ENCODE results near the gene GSK3B. TPM values are rescaled to one million over a fixed set of nuclear protein-coding genes. Genes with fewer than 3 reads are reported as not detected.
"Not testable (repeated sequence)": the region's sequence is repeated elsewhere in the genome, so short reads cannot be mapped to it uniquely, and the experiment has no call there.

GSK3B gene
- total RNA-seq, 6 experiments from 2014 or later: 14.4 to 19.4 (median 18.4) TPM

DNA sequence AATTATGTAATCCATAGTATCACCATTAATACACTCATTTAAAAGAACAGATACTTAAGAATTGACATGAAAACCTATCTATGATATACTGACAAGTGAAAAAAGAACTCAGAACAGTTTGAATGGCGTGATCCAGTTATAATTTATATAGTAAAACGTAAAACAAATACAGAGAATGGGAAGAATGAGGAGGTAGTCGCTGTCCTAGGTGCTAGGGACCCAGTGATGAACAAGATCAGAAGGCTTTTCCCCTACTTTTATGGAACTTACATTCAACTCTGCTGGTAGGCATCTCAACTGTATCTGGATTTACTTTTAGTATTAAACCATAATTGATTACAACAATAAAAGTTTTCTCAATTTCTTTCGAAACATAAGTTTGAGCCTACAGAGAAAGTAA lies 31.8 kb downstream of the GSK3B start:
- TF ChIP-seq POLR2A (IDR thresholded peaks at IDR 0.05) (no peak), CTCF (IDR thresholded peaks at IDR 0.05) (no peak)
- ATAC-seq: no peak
- no peaks in the 10 kb centered on the region for H3K36me3 ChIP-seq
- no peak overlapping the region for H3K4me3 ChIP-seq
- H3K27ac ChIP-seq: no peak overlapping the region
- peaks cover 0 to 14% (median 0%) of the 10 kb centered on the region in 4 donors for H3K4me1 ChIP-seq
- peaks cover 0 to 2% (median 0%) of the 10 kb centered on the region in 4 donors for H3K9me3 ChIP-seq
- intact Hi-C loops (cut with DNase I): no loop called here
- WGBS (ENCODE audit: insufficient coverage, low coverage, low lambda C conversion rate, missing lambda C conversion rate): 86% methylated on average over 4 of the region's 4 CpGs
- H3K27me3 ChIP-seq: no peaks in the 10 kb centered on the region
- DNase-seq: no peak

- Histone ChIP-seq H3K27ac (no peak overlapping the region), H3K36me3 (no peaks in the 10 kb centered on the region), H3K4me3 (no peak overlapping the region), H3K4me1 (peaks cover 0 to 14% (median 0%) of the 10 kb centered on the region in 4 donors), H3K27me3 (no peaks in the 10 kb centered on the region), H3K9me3 (no peaks in the 10 kb centered on the region)
- DNase-seq (no peak), ATAC-seq (no peak)
- WGBS (ENCODE audit: insufficient coverage, low coverage, low lambda C conversion rate, missing lambda C conversion rate): 70% methylated on average over 3 of the region's 3 CpGs
- TF ChIP-seq CTCF (IDR thresholded peaks at IDR 0.05) (no peak), POLR2A (IDR thresholded peaks at IDR 0.05) (no peak)
- intact Hi-C loops (cut with DNase I): no loop called here
These were observed 35.0 kb downstream of the GSK3B start for GRCh38 chr3:120059081-120059864.

GRCh38 chr3:120057626-120058025 lies 36.6 kb downstream of the GSK3B start:
- ATAC-seq: no peak
- H3K27me3 ChIP-seq: no peaks in the 10 kb centered on the region
- TF ChIP-seq CTCF (IDR thresholded peaks at IDR 0.05) (no peak), POLR2A (IDR thresholded peaks at IDR 0.05) (no peak)
- H3K4me3 ChIP-seq: no peak overlapping the region
- no peaks in the 10 kb centered on the region for H3K36me3 ChIP-seq
- H3K27ac ChIP-seq: no peak overlapping the region
- no peak for DNase-seq
- intact Hi-C loops (cut with DNase I): no loop called here
- peaks cover 0 to 16% (median 0%) of the 10 kb centered on the region in 4 donors for H3K4me1 ChIP-seq
- WGBS (ENCODE audit: insufficient coverage, low coverage, low lambda C conversion rate, missing lambda C conversion rate): 90% methylated on average over 1 of the region's 1 CpG
- H3K9me3 ChIP-seq: no peaks in the 10 kb centered on the region

DNA sequence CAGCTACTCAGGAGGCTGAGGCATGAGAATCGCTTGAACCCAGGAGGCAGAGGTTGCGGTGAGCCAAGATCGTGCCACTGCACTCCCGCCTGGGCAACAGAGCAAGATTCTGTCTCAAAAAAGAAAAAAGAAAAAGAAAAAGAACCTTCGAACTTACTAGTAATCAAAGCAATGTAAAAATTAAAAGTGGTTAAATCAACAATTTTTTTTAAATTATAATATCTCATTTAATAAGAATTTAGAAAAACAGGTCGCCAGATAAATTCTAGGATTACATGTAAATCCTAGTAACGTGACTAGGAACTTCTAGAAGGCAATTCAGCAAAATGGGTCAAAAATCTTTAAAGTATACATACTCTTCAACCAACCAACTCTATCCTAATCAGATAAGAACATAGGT lies 37.2 kb downstream of the GSK3B start:
- WGBS (ENCODE audit: insufficient coverage, low coverage, low lambda C conversion rate, missing lambda C conversion rate): 78% methylated on average over 4 of the region's 7 CpGs
- no peaks in the 10 kb centered on the region for H3K9me3 ChIP-seq
- H3K27ac ChIP-seq: no peak overlapping the region
- H3K4me1 ChIP-seq: peaks cover 0 to 18% (median 0%) of the 10 kb centered on the region in 4 donors
- intact Hi-C loops (cut with DNase I): no loop called here
- DNase-seq (no peak), ATAC-seq (no peak)
- TF ChIP-seq CTCF (IDR thresholded peaks at IDR 0.05) (no peak), POLR2A (IDR thresholded peaks at IDR 0.05) (no peak)
- H3K4me3 ChIP-seq: no peak overlapping the region
- H3K36me3 ChIP-seq: no peaks in the 10 kb centered on the region
- no peaks in the 10 kb centered on the region for H3K27me3 ChIP-seq

DNA sequence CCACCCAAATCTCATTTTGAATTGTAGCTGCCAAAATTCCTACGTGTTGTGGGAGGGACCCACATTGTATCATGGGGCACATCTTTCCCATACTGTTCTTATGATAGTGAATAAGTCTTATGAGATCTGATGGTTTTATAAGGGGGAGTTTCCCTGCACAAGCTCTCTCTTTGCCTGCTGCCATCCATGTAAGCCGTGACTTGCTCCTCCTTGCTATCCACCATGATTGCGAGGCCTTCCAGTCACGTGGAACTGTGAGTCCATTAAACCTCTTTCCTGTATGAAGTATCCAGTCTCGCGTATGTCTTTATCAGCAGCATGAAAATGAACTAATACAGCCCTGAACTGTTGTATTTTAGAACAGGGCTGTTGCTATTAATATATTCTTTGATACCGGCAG lies 40.6 kb downstream of the GSK3B start:
- H3K27me3 ChIP-seq; H3K36me3 ChIP-seq; H3K4me3 ChIP-seq; DNase-seq; ATAC-seq; H3K27ac ChIP-seq; H3K9me3 ChIP-seq; H3K4me1 ChIP-seq; intact Hi-C loops (cut with DNase I): not testable (repeated sequence)
- 87% methylated on average over 7 of the region's 7 CpGs for WGBS (ENCODE audit: insufficient coverage, low coverage, low lambda C conversion rate, missing lambda C conversion rate)
